ENCODE results near the gene SP2.
A peak's percentile ranks its signal among the peaks of the same experiment; 100 is the strongest.

The SP2 gene

GRCh38 chr17:47969930-47970724, 74.1 kb downstream of the SP2 start:
- WGBS (ENCODE audit: insufficient coverage) = 63% methylated on average over 11 of the region's 15 CpGs
- H3K27me3 ChIP-seq (replicated peaks in 2 of 5; ENCODE audit: control insufficient read depth in 4 of 5, insufficient read depth in 5 of 5, low read length in 4 of 5) = no peaks in the 10 kb centered on the region
- no peaks in the 10 kb centered on the region for H3K9me3 ChIP-seq (ENCODE audit: control extremely low read depth in 1 of 5, control insufficient read depth in 4 of 5, insufficient read depth in 2 of 5, low read depth in 1 of 5, low read length in 4 of 5)
- peaks cover 0 to 24% (median 17%) of the 10 kb centered on the region in 4 experiments for H3K4me1 ChIP-seq (ENCODE audit: control extremely low read depth in 1 of 4, control insufficient read depth in 4 of 4, insufficient read depth in 4 of 4, low read length in 3 of 4)
- H3K4me3 ChIP-seq (ENCODE audit: control insufficient read depth in 1 of 7, extremely low read depth in 1 of 7, insufficient read depth in 4 of 7, low read depth in 2 of 7, low read length in 6 of 7) = peak overlapping the region; percentile 6 to 93 (median 54)
- DNase-seq = no peak
- no peak overlapping the region for H3K27ac ChIP-seq (ENCODE audit: insufficient read depth in 1 of 2, low read depth in 1 of 2, low read length in 2 of 2, poor library complexity in 1 of 2, severe bottlenecking in 2 of 2)
- POLR2A ChIA-PET = interaction anchor here (0.8 to 1.3 kb wide), 3 partner anchors 23 to 148 kb away, joined by 3 to 5 read pairs (median 3); partner anchors contain the start of gene OSBPL7
- CTCF ChIA-PET = interaction anchor here (0.8 to 29.2 kb wide), 15 partner anchors 10 to 139 kb away, joined by 3 to 511 read pairs (median 3); partner anchors contain the start of genes LRRC46, MRPL10, PNPO and PRR15L
- H3K36me3 ChIP-seq (ENCODE audit: control insufficient read depth in 4 of 4, insufficient read depth in 4 of 4, low read length in 3 of 4) = peaks cover 4 to 21% (median 15%) of the 10 kb centered on the region in 4 experiments

- DNase-seq = peak; percentile 98 to 99 (median 99)
- Histone ChIP-seq H3K4me3 (ENCODE audit: control insufficient read depth in 1 of 7, extremely low read depth in 1 of 7, insufficient read depth in 4 of 7, low read depth in 2 of 7, low read length in 6 of 7) (peak within 1 kb of the TSS; percentile 64 to 93 (median 79)), H3K36me3 (ENCODE audit: control insufficient read depth in 4 of 4, insufficient read depth in 4 of 4, low read length in 3 of 4) (peaks cover 4 to 28% (median 21%) of the 10 kb centered on the region in 4 experiments), H3K27me3 (replicated peaks in 2 of 5; ENCODE audit: control insufficient read depth in 4 of 5, insufficient read depth in 5 of 5, low read length in 4 of 5) (no peaks in the 10 kb centered on the region), H3K27ac (ENCODE audit: insufficient read depth in 1 of 2, low read depth in 1 of 2, low read length in 2 of 2, poor library complexity in 1 of 2, severe bottlenecking in 2 of 2) (peak within 1 kb of the TSS in 1 of 2 experiments; percentile 71), H3K9me3 (ENCODE audit: control extremely low read depth in 1 of 5, control insufficient read depth in 4 of 5, insufficient read depth in 2 of 5, low read depth in 1 of 5, low read length in 4 of 5) (no peaks in the 10 kb centered on the region), H3K4me1 (ENCODE audit: control extremely low read depth in 1 of 4, control insufficient read depth in 4 of 4, insufficient read depth in 4 of 4, low read length in 3 of 4) (peaks cover 0 to 24% (median 17%) of the 10 kb centered on the region in 4 experiments)
- CTCF ChIA-PET = interaction anchor here (0.8 to 29.2 kb wide), 17 partner anchors 9 to 134 kb away, joined by 3 to 511 read pairs (median 4); partner anchors contain the start of genes PNPO, PRR15L and SP2
- under 1% methylated on average over 56 of the region's 62 CpGs for WGBS (ENCODE audit: insufficient coverage)
- POLR2A ChIA-PET = interaction anchor here (0.8 to 1.3 kb wide), 3 partner anchors 24 to 149 kb away, joined by 3 to 5 read pairs (median 3); partner anchors contain the start of gene OSBPL7
Observed at GRCh38 chr17:47970725-47971499, 74.9 kb downstream of the SP2 start, which contains the start of gene CDK5RAP3. CDK5RAP3 (plus strand) TSS chr17:47971113; CDS start chr17:47971147, 34 bp downstream.

- H3K36me3 ChIP-seq (ENCODE audit: control insufficient read depth in 4 of 4, insufficient read depth in 4 of 4, low read length in 3 of 4) = peaks cover 7 to 46% (median 30%) of the 10 kb centered on the region in 4 experiments
- CTCF ChIA-PET = interaction anchor here (0.7 to 29.2 kb wide), 4 partner anchors 22 to 131 kb away, joined by 3 to 511 read pairs (median 254); partner anchors contain the start of genes PNPO and PRR15L
- H3K4me1 ChIP-seq (ENCODE audit: control extremely low read depth in 1 of 4, control insufficient read depth in 4 of 4, insufficient read depth in 4 of 4, low read length in 3 of 4) = peaks cover 0 to 24% (median 17%) of the 10 kb centered on the region in 4 experiments
- no peaks in the 10 kb centered on the region for H3K27me3 ChIP-seq (replicated peaks in 2 of 5; ENCODE audit: control insufficient read depth in 4 of 5, insufficient read depth in 5 of 5, low read length in 4 of 5)
- POLR2A ChIA-PET = no interaction called here
- DNase-seq = no peak
- 100% methylated on average over 7 of the region's 8 CpGs for WGBS (ENCODE audit: insufficient coverage)
- H3K27ac ChIP-seq (ENCODE audit: insufficient read depth in 1 of 2, low read depth in 1 of 2, low read length in 2 of 2, poor library complexity in 1 of 2, severe bottlenecking in 2 of 2) = no peak overlapping the region
- no peaks in the 10 kb centered on the region for H3K9me3 ChIP-seq (ENCODE audit: control extremely low read depth in 1 of 5, control insufficient read depth in 4 of 5, insufficient read depth in 2 of 5, low read depth in 1 of 5, low read length in 4 of 5)
- H3K4me3 ChIP-seq (ENCODE audit: control insufficient read depth in 1 of 7, extremely low read depth in 1 of 7, insufficient read depth in 4 of 7, low read depth in 2 of 7, low read length in 6 of 7) = no peak overlapping the region
Observed at GRCh38 chr17:47973541-47973940, 77.5 kb downstream of the SP2 start.

- H3K27me3 ChIP-seq (replicated peaks in 2 of 5; ENCODE audit: control insufficient read depth in 4 of 5, insufficient read depth in 5 of 5, low read length in 4 of 5) = no peaks in the 10 kb centered on the region
- POLR2A ChIA-PET = no interaction called here
- no peak for DNase-seq
- H3K9me3 ChIP-seq (ENCODE audit: control extremely low read depth in 1 of 5, control insufficient read depth in 4 of 5, insufficient read depth in 2 of 5, low read depth in 1 of 5, low read length in 4 of 5) = no peaks in the 10 kb centered on the region
- H3K4me3 ChIP-seq (ENCODE audit: control insufficient read depth in 1 of 7, extremely low read depth in 1 of 7, insufficient read depth in 4 of 7, low read depth in 2 of 7, low read length in 6 of 7) = no peak overlapping the region
- WGBS (ENCODE audit: insufficient coverage) = 96% methylated on average over 10 of the region's 15 CpGs
- peaks cover 20 to 62% (median 46%) of the 10 kb centered on the region in 4 experiments for H3K36me3 ChIP-seq (ENCODE audit: control insufficient read depth in 4 of 4, insufficient read depth in 4 of 4, low read length in 3 of 4)
- CTCF ChIA-PET = interaction anchor here (0.5 to 29.2 kb wide), 7 partner anchors 24 to 149 kb away, joined by 3 to 511 read pairs (median 4); partner anchors contain the start of genes PNPO, PRR15L and SCRN2
- no peak overlapping the region for H3K27ac ChIP-seq (ENCODE audit: insufficient read depth in 1 of 2, low read depth in 1 of 2, low read length in 2 of 2, poor library complexity in 1 of 2, severe bottlenecking in 2 of 2)
- peaks cover 0 to 27% (median 15%) of the 10 kb centered on the region in 4 experiments for H3K4me1 ChIP-seq (ENCODE audit: control extremely low read depth in 1 of 4, control insufficient read depth in 4 of 4, insufficient read depth in 4 of 4, low read length in 3 of 4)
Observed at GRCh38 chr17:47975189-47975822, 79.3 kb downstream of the SP2 start.

- no peak for DNase-seq
- H3K27ac ChIP-seq (ENCODE audit: insufficient read depth in 1 of 2, low read depth in 1 of 2, low read length in 2 of 2, poor library complexity in 1 of 2, severe bottlenecking in 2 of 2) = no peak overlapping the region
- no peaks in the 10 kb centered on the region for H3K9me3 ChIP-seq (ENCODE audit: control extremely low read depth in 1 of 5, control insufficient read depth in 4 of 5, insufficient read depth in 2 of 5, low read depth in 1 of 5, low read length in 4 of 5)
- peaks cover 0 to 28% (median 17%) of the 10 kb centered on the region in 4 experiments for H3K4me1 ChIP-seq (ENCODE audit: control extremely low read depth in 1 of 4, control insufficient read depth in 4 of 4, insufficient read depth in 4 of 4, low read length in 3 of 4)
- no peak overlapping the region for H3K4me3 ChIP-seq (ENCODE audit: control insufficient read depth in 1 of 7, extremely low read depth in 1 of 7, insufficient read depth in 4 of 7, low read depth in 2 of 7, low read length in 6 of 7)
- ChIA-PET POLR2A (no interaction called here), CTCF (interaction anchor here (0.6 to 29.2 kb wide), 15 partner anchors 8 to 643 kb away, joined by 3 to 511 read pairs (median 4); partner anchors contain the start of genes PNPO, PRR15L and SCRN2)
- no peaks in the 10 kb centered on the region for H3K27me3 ChIP-seq (replicated peaks in 2 of 5; ENCODE audit: control insufficient read depth in 4 of 5, insufficient read depth in 5 of 5, low read length in 4 of 5)
- 96% methylated on average over 10 of the region's 10 CpGs for WGBS (ENCODE audit: insufficient coverage)
- peaks cover 20 to 67% (median 49%) of the 10 kb centered on the region in 4 experiments for H3K36me3 ChIP-seq (ENCODE audit: control insufficient read depth in 4 of 4, insufficient read depth in 4 of 4, low read length in 3 of 4)
Observed at GRCh38 chr17:47975823-47976205, 79.8 kb downstream of the SP2 start.

- H3K4me3 ChIP-seq (ENCODE audit: control insufficient read depth in 1 of 7, extremely low read depth in 1 of 7, insufficient read depth in 4 of 7, low read depth in 2 of 7, low read length in 6 of 7) = no peak overlapping the region
- POLR2A ChIA-PET = no interaction called here
- 27% methylated on average over 6 of the region's 7 CpGs for WGBS (ENCODE audit: insufficient coverage)
- H3K4me1 ChIP-seq (ENCODE audit: control extremely low read depth in 1 of 4, control insufficient read depth in 4 of 4, insufficient read depth in 4 of 4, low read length in 3 of 4) = peaks cover 4 to 35% (median 30%) of the 10 kb centered on the region in 4 experiments
- CTCF ChIA-PET = interaction anchor here (1.0 to 29.2 kb wide), 16 partner anchors 8 to 139 kb away, joined by 3 to 511 read pairs (median 5); partner anchors contain the start of genes CDK5RAP3, PNPO and PRR15L
- H3K9me3 ChIP-seq (ENCODE audit: control extremely low read depth in 1 of 5, control insufficient read depth in 4 of 5, insufficient read depth in 2 of 5, low read depth in 1 of 5, low read length in 4 of 5) = no peaks in the 10 kb centered on the region
- no peak overlapping the region for H3K27ac ChIP-seq (ENCODE audit: insufficient read depth in 1 of 2, low read depth in 1 of 2, low read length in 2 of 2, poor library complexity in 1 of 2, severe bottlenecking in 2 of 2)
- H3K36me3 ChIP-seq (ENCODE audit: control insufficient read depth in 4 of 4, insufficient read depth in 4 of 4, low read length in 3 of 4) = peaks cover 18 to 80% (median 53%) of the 10 kb centered on the region in 4 experiments
- peak; percentile 57 to 81 (median 79) for DNase-seq
- no peaks in the 10 kb centered on the region for H3K27me3 ChIP-seq (replicated peaks in 2 of 5; ENCODE audit: control insufficient read depth in 4 of 5, insufficient read depth in 5 of 5, low read length in 4 of 5)
Observed at GRCh38 chr17:47978324-47978723, 82.3 kb downstream of the SP2 start.
